Activated T-cell treated with anti-CD3 and anti-CD28 coated beads for 1 hour (primary cell): ENCODE data around the gene HIF3A.

ENCODE experiments used
- DNase-seq: peaks from one replicate; pipeline ENCODE4 v3.0.0-alpha.2; 2020; ENCODE audit warnings: low read depth

Gene HIF3A

GRCh38 chr19:46385636-46386035 lies 88.8 kb downstream of the HIF3A start:
- no peak for DNase-seq

GRCh38 chr19:46386151-46386550 lies 89.3 kb downstream of the HIF3A start:
- DNase-seq, result no peak

GRCh38 chr19:46386996-46387712 lies 90.3 kb downstream of the HIF3A start:
- DNase-seq, result no peak

GRCh38 chr19:46387713-46388130 lies 90.9 kb downstream of the HIF3A start:
- no peak for DNase-seq

- no peak for DNase-seq
Observed at GRCh38 chr19:46388311-46389095, 91.7 kb downstream of the HIF3A start.

- DNase-seq, result no peak
Observed at GRCh38 chr19:46390121-46390858, 93.4 kb downstream of the HIF3A start.

- DNase-seq, result no peak
Observed at GRCh38 chr19:46390866-46391265, 94.0 kb downstream of the HIF3A start.

GRCh38 chr19:46391296-46392251 lies 94.7 kb downstream of the HIF3A start:
- DNase-seq, result no peak

- no peak for DNase-seq
Observed at GRCh38 chr19:46392252-46392801, 95.5 kb downstream of the HIF3A start.

GRCh38 chr19:46392837-46393236 lies 96.0 kb downstream of the HIF3A start:
- DNase-seq, result no peak
